A673 (cell line): Measurements from ENCODE around the gene RAP1GAP.

Experiments used
- EZH2 ChIP-seq: fragments of 200-600 bp; sonication (generic); IDR thresholded peaks from 2 replicates; pipeline ENCODE4 v1.6.1; 2017; ENCODE audit warnings: borderline replicate concordance, low read depth, mild to moderate bottlenecking, mixed read lengths, antibody characterized with exemption, low read length; ENCODE audit not compliant: poor library complexity, severe bottlenecking
- TF ChIP-seq, protein P1 (sequence below): fragments of 300-800, 200-600 bp; sonication (generic); conservative IDR thresholded peaks from 2 replicates; pipeline ENCODE4 v1.5.1; 2017; ENCODE audit warnings: low read depth, mild to moderate bottlenecking, antibody characterized with exemption, low read length, moderate library complexity, mixed read lengths

GRCh38 chr1:21622466-21623315, 46.5 kb downstream of the RAP1GAP start:
- TF ChIP-seq, protein P1, sequence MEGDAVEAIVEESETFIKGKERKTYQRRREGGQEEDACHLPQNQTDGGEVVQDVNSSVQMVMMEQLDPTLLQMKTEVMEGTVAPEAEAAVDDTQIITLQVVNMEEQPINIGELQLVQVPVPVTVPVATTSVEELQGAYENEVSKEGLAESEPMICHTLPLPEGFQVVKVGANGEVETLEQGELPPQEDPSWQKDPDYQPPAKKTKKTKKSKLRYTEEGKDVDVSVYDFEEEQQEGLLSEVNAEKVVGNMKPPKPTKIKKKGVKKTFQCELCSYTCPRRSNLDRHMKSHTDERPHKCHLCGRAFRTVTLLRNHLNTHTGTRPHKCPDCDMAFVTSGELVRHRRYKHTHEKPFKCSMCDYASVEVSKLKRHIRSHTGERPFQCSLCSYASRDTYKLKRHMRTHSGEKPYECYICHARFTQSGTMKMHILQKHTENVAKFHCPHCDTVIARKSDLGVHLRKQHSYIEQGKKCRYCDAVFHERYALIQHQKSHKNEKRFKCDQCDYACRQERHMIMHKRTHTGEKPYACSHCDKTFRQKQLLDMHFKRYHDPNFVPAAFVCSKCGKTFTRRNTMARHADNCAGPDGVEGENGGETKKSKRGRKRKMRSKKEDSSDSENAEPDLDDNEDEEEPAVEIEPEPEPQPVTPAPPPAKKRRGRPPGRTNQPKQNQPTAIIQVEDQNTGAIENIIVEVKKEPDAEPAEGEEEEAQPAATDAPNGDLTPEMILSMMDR, result no peak
- no peak for TF ChIP-seq EZH2
